GM11168 (cell line): ENCODE measurements around the gene USP7.

Experiments
- in situ Hi-C: fragments of 300-500 bp; cut with MboI; formaldehyde crosslinking; loops from one replicate; pipeline ENCODE4 v1.12.0; 2022; ENCODE audit warnings: low sequenced_read_pairs; ENCODE audit not compliant: unreplicated experiment

The USP7 gene

GRCh38 chr16:8867216-8867931 is 96.3 kb downstream of the USP7 start:
- in situ Hi-C loops: no loop called here

- in situ Hi-C loops: no loop called here
Measured at GRCh38 chr16:8866884-8867215, 96.9 kb downstream of the USP7 start.

DNA sequence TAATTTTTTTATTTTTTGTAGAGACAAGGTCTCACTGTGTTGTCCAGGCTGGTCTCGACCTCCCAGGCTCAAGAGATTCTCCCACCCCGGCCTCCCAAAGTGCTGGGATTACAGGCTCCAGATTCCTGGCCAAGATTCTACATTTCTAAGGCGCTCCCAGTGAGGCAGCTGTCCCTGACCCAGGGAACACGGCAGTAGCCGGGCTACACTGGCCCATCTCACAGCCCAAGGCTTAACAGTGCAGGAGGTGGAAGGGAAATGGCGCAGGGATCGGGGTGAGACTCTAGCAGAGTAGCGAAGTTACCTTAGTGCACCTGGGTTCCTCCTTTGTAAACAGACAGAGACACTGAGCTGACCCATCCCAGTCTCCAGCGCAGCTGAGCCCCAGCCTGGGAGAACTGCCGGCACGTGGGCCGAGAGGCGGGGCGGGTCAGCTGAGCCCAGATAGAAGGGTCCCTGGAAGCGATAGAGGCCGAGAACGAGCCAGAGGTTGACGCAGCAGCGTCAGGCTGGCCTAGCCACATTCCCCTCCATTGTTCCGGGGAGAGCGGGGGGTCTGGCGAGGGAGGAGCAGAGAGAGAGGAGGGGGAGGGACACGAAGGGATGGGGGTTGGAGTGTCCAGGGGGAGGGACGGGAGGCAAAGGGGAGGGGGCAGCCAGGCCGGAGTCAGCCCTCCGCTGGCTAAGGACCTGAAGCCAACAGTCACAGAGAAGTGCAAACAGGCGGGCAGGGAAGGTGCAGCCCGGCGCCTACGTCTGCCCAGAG is 97.4 kb downstream of the USP7 start:
- in situ Hi-C loops: no loop called here

GRCh38 chr16:8865145-8865882 is 98.4 kb downstream of the USP7 start:
- in situ Hi-C loops: no loop called here

DNA sequence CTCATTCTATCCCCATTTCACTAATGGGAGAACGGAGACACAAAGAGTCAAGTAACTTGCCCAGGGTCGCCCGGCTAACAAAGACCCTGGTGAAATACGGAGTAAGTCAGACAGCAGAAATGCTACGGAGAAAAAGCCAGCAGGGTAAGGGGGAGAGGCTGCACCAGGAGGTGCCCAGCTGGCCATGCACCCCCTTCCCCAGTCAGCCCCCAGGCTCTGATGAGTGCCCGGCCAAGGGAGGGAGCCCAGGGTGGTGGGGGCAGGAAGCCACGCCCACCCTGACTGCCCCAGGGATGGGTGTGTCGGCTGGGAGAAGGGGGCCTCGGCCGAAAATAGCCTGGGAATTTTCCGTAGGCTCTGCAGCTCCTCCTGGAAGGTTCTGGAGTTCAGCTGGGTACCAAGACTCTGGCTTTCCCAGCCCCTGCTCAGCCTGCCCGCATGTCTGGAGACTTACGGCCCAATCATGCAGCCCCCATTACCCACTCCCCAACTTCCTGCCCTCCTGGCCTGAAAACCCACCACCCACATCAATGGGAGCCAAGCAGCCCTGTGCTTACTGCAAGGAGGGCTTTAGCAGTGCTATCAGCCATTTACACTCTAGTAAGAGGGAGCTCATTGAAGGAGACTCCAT is 99.1 kb downstream of the USP7 start:
- in situ Hi-C loops: no loop called here

DNA sequence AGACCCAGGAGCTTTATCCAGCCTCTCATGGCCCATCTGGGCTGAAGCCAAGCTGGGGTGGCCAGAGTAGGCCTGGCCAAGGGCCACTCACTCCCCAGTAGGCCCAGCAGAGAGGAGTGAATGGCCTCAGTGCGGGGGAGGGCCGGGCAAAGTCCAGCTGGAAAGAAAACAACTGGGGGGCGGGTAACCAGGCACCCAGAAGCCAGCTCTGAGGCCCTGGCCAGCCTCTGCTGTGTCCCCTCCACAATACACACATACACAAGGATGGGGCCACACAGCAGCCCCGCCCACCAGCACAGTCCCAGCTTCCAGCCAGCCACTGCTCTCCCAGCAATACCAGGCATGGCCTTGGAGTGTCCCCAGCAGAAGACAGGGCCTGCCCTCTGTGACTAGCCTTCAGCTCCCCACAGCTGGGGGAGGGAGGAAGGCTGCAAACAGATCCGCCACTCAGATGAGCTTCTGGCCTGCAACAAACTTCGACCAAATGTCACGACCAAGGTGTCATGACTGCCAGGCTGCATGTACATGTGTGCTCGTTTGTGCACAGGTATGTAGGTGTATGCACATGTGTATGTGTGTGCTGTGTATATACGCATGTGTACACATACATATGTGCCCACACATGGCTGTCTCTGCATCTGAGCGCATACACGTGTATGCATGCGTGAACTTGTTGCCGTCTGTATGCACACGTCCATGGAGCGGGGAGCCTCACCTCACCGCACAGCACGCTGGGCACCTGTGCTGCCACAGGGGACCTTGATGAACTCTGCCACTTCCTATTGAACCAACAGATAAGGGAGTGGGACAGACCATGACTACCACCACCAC is 99.9 kb downstream of the USP7 start:
- in situ Hi-C loops: no loop called here

- in situ Hi-C loops: no loop called here
Measured at GRCh38 chr16:8862309-8863130, 101.2 kb downstream of the USP7 start.

- in situ Hi-C loops: no loop called here
Measured at GRCh38 chr16:8861563-8862308, 102.0 kb downstream of the USP7 start.

GRCh38 chr16:8859913-8860881 is 103.5 kb downstream of the USP7 start:
- in situ Hi-C loops: no loop called here

- in situ Hi-C loops: no loop called here
Measured at GRCh38 chr16:8858994-8859912, 104.5 kb downstream of the USP7 start.

- in situ Hi-C loops: no loop called here
Measured at GRCh38 chr16:8855972-8856371, 107.7 kb downstream of the USP7 start.

DNA sequence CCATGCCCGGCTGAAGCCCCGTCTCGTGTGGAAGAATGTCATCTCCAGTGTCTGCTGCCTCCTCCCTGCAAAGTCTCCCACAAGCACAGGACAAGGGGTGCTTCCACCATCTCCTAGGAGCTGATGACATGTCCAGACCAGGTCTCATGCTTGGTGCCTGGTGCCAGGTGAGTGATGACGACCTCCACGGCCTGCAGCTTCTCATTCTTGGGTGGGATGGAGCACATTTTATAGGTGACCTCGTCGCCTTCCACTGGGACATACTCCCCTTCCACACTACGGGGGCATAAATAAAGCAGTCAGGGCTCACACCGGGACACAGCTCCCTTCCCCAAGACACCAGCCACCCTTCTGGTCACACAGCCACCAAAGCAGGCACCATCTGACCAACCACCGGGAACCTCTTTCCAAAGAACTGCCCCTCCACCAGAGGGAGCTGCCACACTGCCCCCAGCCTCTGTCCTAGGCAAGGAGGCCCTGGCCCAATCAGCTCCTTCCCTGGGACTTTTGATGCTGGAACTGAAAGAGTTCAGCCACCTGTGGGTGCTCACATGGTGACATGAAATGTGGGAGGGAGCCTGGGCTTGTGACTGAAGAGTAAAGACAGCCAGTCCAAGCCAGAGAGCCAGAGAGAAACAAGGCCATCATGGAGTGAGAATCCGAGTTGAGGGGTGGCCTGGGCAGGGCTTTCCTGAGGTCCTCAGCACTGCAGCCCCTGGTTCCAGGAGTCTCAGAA is 108.5 kb downstream of the USP7 start:
- in situ Hi-C loops: no loop called here

DNA sequence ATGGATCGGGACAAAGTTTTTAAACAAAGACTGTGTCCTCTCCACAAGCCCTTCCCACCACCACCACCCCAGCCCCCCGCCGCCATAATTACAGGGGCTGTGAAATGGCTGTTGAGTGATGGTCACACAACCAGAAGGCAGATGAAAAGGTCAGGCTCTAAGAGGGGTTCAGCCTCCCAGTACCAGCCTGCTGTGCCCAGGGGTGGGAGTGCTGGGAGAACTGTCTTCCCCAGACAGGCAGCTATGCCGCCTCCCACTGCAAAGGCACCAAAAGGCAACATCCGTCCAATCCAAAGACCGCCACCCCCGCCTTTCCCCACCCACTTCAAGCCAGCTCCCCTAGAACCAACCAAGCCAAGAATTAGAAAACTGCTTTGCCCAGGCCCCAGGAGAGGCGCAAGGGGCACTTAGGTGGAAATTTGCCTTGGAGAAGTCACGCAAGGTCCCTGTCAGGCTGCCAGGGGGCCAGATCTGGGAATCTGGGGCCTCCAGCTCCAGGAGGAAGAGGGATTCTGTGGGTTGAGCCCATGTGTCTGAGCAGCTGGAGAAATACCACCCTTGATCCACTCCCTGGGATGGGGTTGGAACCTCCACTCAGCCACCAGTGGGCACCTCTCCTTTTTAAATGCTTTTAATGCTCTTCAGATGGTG is 109.3 kb downstream of the USP7 start:
- in situ Hi-C loops: no loop called here

DNA sequence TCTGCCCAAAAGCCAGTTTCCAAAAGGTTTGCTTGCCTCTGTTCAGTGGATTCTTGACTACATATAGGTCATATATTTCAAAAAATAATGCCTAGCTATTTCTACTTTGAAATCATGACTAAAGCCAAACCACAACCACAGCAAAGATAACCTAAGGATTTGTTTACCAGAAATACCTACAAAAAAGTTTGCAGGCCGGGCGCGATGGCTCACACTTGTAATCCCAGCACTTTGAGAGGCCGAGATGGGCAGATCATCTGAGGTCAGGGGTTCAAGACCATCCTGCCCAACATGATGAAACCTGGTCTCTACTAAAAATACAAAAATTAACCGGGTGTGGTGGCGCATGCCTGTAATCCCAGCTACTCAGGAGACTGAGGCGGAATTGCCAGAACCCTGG is 110.1 kb downstream of the USP7 start:
- in situ Hi-C loops: no loop called here

DNA sequence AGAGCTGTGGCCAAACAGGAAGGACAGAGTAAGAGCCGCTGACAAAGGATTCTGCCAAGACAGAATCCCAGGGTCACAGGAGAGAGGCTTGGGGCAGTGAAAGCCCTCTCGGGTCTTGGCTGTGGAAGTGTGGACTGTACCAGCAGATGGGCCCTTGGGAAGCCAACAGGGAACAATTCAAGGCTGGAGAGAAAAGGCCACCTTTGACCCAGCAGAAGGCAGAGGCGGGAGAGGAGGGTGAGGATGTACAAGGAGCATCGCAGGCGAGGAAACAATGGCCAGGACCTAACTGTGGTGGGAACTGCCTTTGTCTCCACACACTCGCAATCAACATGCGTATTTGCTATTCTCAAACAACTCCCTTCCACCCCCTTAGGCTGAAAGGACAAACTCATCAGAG is 110.6 kb downstream of the USP7 start:
- in situ Hi-C loops: no loop called here
